Muscle layer of colon (tissue), 2 donors: ENCODE data around the gene TAF11.
"Not testable (repeated sequence)": the region's sequence is repeated elsewhere in the genome, so short reads cannot be mapped to it uniquely, and the experiment has no call there.

Experiments
- H3K27ac ChIP-seq: one replicate; pipeline ENCODE4 v1.7.0; 2013; ENCODE audit warnings: low read depth, mild to moderate bottlenecking, low read length, moderate library complexity
- H3K27me3 ChIP-seq, 2 donors: one replicate each; pipeline ENCODE4 v1.7.0; 2013; ENCODE audit warnings: low read length in 2 of 2, mild to moderate bottlenecking in 2 of 2; ENCODE audit not compliant: insufficient read depth in 2 of 2, control insufficient read depth in 1 of 2
- H3K36me3 ChIP-seq: one replicate; pipeline ENCODE4 v1.7.0; 2013; ENCODE audit warnings: mild to moderate bottlenecking, low read length; ENCODE audit not compliant: insufficient read depth
- H3K4me1 ChIP-seq: one replicate; pipeline ENCODE4 v1.7.0; 2013; ENCODE audit warnings: mild to moderate bottlenecking, low read length; ENCODE audit not compliant: insufficient read depth
- H3K4me3 ChIP-seq, 2 donors: one replicate each; pipeline ENCODE4 v1.7.0; 2013; ENCODE audit warnings: low read length in 2 of 2, low read depth in 1 of 2, mild to moderate bottlenecking in 1 of 2, moderate library complexity in 1 of 2
- H3K9ac ChIP-seq: one replicate; pipeline ENCODE4 v1.7.0; 2013; ENCODE audit warnings: low read length
- H3K9me3 ChIP-seq: one replicate; pipeline ENCODE4 v1.7.0; 2013; ENCODE audit warnings: mild to moderate bottlenecking, low read length
- donor health status: abdominal sarcoma.
- donor health status: Adenocarcinoma of cecum.

TAF11 gene

DNA sequence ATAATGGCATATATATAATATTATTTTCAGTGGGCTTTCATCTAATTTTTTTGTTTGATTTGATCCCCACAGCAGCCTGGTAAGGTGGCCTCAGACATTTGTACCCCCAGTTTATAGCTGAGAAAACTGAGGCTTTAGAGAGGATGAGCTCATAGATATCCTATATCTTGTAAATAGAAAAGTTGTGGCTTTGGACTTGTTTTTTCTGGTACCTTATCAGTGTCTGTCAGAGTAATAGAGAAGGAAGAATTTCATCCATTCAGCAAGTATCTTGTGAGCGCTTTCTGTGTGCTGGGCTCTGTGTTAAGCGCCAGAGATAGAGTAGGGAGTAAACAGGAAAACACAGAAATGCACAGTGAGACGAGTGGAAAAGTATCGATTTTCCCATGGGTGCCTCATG is 27.9 kb downstream of the TAF11 start:
- H3K36me3 ChIP-seq: peaks cover 42% of the 10 kb centered on the region
- no peaks in the 10 kb centered on the region for H3K9me3 ChIP-seq
- no peak overlapping the region for H3K27ac ChIP-seq
- no peaks in the 10 kb centered on the region for H3K27me3 ChIP-seq
- no peak overlapping the region for H3K4me3 ChIP-seq
- no peak overlapping the region for H3K9ac ChIP-seq
- H3K4me1 ChIP-seq: peaks cover 5% of the 10 kb centered on the region

DNA sequence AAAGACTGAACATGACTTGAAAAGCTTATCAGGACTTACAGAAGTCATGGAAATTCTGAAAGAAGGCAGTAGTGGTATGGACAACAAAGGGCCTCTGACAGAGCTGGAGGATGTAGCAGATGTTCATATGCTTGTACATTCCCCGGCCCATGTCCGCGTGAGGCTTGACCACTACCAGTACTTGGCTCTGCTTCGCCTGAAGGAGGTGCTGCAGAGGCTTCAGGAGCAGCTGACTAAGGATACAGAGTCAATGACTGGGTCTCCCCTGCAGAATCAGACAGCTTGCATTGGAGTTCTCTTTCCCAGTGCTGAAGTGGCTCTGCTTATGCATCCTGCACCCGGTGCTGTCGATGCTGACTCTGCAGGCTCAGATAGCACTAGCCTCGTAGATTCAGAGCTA is 29.2 kb downstream of the TAF11 start:
- no peaks in the 10 kb centered on the region for H3K27me3 ChIP-seq
- H3K36me3 ChIP-seq: peaks cover 42% of the 10 kb centered on the region
- no peak overlapping the region for H3K27ac ChIP-seq
- H3K9me3 ChIP-seq: no peaks in the 10 kb centered on the region
- H3K4me1 ChIP-seq: no peaks in the 10 kb centered on the region
- H3K9ac ChIP-seq: no peak overlapping the region
- no peak overlapping the region for H3K4me3 ChIP-seq

DNA sequence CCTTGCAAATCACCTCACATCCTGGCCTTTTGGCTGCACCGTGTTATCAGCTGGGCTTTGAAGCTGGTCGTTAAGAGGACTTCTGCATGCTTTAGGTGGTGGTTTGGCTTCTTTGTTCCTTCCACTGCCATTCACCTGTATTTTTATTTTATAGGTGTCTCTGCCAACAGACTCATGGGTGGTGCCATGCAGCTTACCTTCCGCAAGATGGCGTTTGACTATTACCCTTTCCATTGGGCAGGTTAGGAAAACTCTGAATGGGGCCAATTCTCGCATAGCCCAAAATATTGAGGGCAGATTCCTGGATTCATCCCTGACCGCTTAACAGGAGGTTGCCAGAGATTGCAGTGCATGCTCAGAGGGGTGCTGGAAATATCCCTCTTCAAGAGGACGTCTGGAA is 32.4 kb downstream of the TAF11 start:
- Histone ChIP-seq H3K9me3 (no peaks in the 10 kb centered on the region), H3K27me3 (no peaks in the 10 kb centered on the region), H3K36me3 (peaks cover 56% of the 10 kb centered on the region), H3K4me3 (no peak overlapping the region), H3K27ac (no peak overlapping the region), H3K4me1 (no peaks in the 10 kb centered on the region), H3K9ac (no peak overlapping the region)

DNA sequence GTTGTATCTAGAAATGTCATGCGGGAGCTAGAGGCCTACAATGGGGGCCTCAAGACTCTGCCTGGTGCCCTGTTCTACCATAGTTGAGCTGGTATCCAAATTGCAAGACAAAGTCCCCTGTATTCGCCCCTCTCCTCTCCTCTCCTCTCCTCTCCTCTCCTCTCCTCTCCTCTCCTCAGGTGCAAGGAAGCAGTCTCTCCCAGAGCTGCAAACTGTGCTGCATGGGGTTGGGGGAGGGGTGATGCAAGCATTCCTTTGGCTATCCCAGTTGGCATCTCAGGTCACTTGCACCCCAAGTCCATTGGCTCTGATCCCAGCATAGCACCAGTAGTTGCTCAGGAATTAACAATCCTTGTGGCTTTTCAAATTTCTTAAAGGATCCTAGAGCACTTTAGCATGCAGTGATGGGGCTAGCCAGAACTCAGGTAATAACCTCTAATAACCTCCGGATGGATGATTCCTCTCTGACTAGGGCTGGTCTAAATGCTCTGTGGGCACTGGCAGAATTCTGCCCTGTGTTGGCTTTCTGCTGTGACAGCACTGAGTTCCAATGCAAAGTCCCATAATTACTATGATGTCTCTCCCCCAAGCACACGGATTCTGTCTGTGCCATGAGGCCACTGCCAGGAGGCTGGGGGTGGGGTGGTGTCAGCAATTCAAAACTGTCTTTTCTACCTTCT is 35.3 kb downstream of the TAF11 start:
- H3K27me3 ChIP-seq: no peaks in the 10 kb centered on the region
- no peak overlapping the region for H3K4me3 ChIP-seq
- no peak overlapping the region for H3K27ac ChIP-seq
- no peak overlapping the region for H3K9ac ChIP-seq
- H3K4me1 ChIP-seq: no peaks in the 10 kb centered on the region
- peaks cover 36% of the 10 kb centered on the region for H3K36me3 ChIP-seq
- H3K9me3 ChIP-seq: no peaks in the 10 kb centered on the region

DNA sequence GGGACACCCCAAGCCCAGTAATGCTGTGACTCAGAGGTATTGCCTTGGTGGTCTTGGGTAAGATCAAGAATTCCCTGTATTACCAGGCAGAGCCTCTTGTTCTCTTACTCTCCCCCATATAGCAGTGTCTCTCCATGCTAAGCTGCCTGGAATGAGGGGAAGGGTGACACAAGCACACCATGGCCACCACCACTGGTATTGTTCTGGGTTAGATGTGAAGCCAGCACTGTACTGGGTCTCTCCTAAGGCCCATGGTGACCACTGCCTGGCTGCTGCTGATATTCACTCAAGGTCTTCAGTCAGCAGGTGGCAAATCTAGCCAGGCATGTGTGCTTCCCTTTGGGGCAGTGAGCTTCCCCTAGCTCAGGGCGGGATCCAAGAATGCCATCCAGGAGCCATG is 36.5 kb downstream of the TAF11 start:
- Histone ChIP-seq H3K9me3 (no peaks in the 10 kb centered on the region), H3K9ac (no peak overlapping the region), H3K4me3 (no peak overlapping the region), H3K27ac (no peak overlapping the region), H3K27me3 (no peaks in the 10 kb centered on the region), H3K4me1 (no peaks in the 10 kb centered on the region), H3K36me3 (peaks cover 24% of the 10 kb centered on the region)

DNA sequence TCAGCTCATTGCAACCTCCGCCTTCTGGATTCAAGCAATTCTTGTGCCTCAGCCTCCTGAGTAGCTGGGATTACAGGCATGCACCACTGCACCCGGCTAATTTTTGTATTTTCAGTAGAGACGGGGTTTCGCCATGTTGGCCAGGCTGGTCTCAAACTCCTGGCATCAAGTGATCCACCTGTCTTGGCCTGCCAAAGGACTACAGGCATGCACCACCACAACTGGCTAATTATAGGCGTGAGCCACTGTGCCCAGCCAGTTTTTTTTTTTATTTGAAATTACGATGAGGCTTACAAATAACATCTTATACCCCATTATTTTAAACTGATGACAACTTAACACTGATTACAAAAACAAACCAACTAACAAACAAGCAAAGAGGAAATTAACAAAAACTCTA is 38.8 kb downstream of the TAF11 start:
- not testable (repeated sequence) for H3K27ac ChIP-seq, H3K4me3 ChIP-seq, H3K27me3 ChIP-seq, H3K9ac ChIP-seq, H3K9me3 ChIP-seq, H3K4me1 ChIP-seq
- peaks cover 15% of the 10 kb centered on the region for H3K36me3 ChIP-seq

DNA sequence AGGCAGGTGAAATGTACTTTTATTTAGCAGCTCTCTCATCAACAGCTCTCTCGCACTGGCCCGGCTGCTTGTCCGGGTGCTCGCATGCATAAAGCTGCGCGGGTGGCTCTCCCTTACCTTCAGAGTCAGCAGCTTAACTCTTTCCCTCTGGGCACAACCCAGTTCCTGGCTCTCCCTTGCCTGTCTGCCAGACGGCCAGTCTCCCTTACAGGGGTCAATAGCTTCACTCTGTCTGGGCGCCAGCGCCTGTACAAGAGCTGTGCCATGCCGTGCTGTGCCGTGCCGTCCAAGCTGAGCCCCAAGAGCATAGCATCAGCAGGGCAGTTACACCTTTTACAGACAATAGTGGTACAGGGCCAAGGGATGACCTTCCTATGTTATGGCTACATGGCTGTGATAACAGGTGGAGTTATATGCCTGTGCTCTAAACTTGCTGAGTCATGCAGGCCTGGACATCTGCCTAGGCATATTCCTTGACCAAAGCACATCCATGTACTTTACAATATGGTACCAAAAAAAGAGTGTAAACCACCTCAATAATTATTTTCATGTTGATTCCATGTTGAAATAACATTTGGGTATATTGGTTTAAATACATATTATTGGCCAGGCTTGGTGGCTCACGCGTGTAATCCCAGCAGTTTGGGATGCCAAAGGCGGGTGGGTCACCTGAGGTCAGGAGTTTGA is 48.0 kb downstream of the TAF11 start:
- Histone ChIP-seq H3K4me1 (no peaks in the 10 kb centered on the region), H3K9ac (no peak overlapping the region), H3K9me3 (no peaks in the 10 kb centered on the region), H3K4me3 (no peak overlapping the region), H3K27ac (no peak overlapping the region), H3K27me3 (no peaks in the 10 kb centered on the region), H3K36me3 (peaks cover 18% of the 10 kb centered on the region)

DNA sequence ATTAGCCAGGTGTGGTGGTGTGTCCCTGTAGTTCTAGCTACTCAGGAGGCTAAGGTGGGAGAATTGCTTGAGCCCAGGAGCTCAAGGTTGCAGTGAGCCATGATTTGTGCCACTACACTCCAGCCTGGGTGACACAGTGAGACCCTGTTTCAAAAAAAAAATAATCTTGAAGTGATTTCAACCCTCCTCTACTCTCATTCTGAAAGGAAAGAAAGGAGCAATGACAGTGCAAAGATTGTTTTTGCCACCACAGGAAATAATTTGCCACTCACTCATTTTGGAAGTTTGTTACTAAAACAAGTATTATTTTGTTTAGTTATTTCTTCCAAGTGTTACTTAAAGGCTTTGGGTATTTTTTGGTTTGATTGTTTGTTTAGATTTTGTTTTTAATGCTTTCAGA is 50.3 kb downstream of the TAF11 start:
- H3K4me1 ChIP-seq: no peaks in the 10 kb centered on the region
- no peak overlapping the region for H3K9ac ChIP-seq
- H3K27ac ChIP-seq: no peak overlapping the region
- peaks cover 23% of the 10 kb centered on the region for H3K36me3 ChIP-seq
- H3K9me3 ChIP-seq: no peaks in the 10 kb centered on the region
- H3K27me3 ChIP-seq: no peaks in the 10 kb centered on the region
- no peak overlapping the region for H3K4me3 ChIP-seq

DNA sequence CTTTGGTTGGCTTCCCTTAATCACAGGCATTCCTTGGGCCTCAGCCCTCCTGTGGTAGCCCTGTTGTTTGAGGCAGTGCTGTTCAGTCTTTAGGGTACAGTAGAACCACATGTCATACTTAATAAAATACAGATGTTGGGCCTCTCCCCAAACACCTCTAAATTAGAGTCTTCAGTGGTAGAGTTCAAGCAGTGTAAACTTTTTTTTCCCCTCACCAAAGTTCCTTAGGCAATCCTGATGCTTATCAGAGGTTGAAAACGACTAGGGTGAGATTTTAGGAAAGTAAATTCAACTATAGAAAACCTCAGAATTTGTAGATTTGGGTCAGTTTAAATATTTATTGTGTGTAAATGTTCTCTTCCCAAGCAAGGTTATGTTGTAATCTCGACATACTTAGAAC is 51.4 kb downstream of the TAF11 start:
- H3K27me3 ChIP-seq: no peaks in the 10 kb centered on the region
- H3K36me3 ChIP-seq: peaks cover 23% of the 10 kb centered on the region
- no peak overlapping the region for H3K27ac ChIP-seq
- H3K4me1 ChIP-seq: no peaks in the 10 kb centered on the region
- no peaks in the 10 kb centered on the region for H3K9me3 ChIP-seq
- no peak overlapping the region for H3K4me3 ChIP-seq
- no peak overlapping the region for H3K9ac ChIP-seq

DNA sequence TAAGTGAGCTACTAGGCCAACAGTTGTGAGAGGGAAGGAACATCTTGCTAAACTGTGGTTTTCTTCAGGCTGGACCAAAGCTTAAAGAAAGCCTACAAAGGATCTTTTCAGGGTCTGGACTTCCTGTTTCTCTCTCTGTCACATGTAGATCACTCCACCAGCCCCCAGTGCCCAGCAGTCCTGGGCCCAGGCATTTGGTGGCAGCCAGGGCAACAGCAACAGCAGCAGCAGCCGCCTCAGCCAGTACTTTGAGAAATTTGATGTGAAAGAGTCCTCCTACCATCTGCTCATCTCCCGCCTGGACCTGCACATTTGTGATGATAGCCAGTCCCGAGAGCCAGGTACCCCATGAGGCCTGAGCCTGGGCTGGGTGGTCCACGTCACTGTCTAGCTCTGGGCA is 51.8 kb downstream of the TAF11 start:
- Histone ChIP-seq H3K36me3 (peaks cover 23% of the 10 kb centered on the region), H3K27me3 (no peaks in the 10 kb centered on the region), H3K4me3 (no peak overlapping the region), H3K9ac (no peak overlapping the region), H3K9me3 (no peaks in the 10 kb centered on the region), H3K27ac (no peak overlapping the region), H3K4me1 (no peaks in the 10 kb centered on the region)

DNA sequence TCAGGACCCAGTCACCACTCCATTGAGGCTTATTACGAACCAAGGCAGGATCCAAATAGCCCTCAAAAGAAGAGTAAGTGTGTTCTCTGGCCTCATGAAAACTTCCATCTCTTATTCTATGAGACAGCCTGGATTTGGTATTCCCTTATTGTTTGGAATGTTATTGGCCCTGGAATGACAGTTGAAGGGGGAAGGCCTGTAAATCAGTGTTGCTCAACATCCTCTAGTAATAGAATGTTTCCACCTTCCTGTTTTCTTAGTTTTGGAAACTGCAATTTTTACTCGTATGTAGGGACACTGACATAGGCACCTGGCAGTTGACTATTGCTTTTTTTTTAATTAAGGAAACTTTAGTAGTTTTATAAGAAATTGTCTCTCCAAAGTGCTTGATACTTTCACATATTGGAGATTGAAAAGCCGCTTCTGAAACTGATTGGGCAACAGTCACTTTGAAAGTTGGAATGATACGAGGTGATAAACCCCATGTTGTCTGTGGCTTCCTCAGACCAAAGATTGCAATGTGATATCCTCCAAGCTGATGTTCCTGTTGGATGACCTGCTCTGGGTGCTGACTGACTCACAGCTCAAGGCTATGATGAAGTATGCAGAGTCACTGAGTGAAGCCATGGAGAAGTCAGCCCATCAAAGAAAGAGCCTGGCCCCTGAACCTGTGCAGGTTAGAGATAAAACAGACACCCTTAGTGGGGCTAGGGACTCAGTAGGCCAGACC is 52.9 kb downstream of the TAF11 start:
- Histone ChIP-seq H3K36me3 (peaks cover 23% of the 10 kb centered on the region), H3K4me1 (no peaks in the 10 kb centered on the region), H3K27ac (no peak overlapping the region), H3K4me3 (no peak overlapping the region), H3K9ac (no peak overlapping the region), H3K27me3 (no peaks in the 10 kb centered on the region), H3K9me3 (no peaks in the 10 kb centered on the region)
